ENCODE data around the gene SIRT6. TPM values are rescaled to one million over a fixed set of nuclear protein-coding genes. Genes with fewer than 3 reads are reported as not detected.
"Not testable (repeated sequence)": the region's sequence is repeated elsewhere in the genome, so short reads cannot be mapped to it uniquely, and the experiment has no call there.

SIRT6 gene
- polyA plus RNA-seq, 4 donors = 13.9 to 25.3 (median 17.9) TPM

DNA sequence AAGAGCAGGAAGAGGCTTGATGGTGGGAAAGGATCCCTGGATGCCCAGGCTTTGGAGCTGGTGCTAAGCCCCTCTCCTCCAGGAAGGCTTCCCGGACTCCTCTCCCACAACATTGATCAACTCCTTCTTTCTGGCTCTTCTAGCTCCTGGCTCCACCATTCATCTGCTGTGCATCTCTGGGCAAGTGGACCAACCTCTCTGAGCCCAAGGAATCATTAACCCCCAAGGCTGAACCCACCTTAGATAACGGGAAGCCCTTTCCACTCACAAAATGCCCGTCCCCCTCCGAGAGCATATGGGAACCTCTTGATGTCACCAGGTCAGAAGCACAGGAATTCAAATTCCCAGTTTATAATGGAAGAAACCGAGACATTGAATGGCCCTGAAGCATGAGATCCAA, 5.2 kb downstream of the SIRT6 start:
- no peak for DNase-seq (ENCODE audit: low read depth in 4 of 4, low spot score in 3 of 4)

DNA sequence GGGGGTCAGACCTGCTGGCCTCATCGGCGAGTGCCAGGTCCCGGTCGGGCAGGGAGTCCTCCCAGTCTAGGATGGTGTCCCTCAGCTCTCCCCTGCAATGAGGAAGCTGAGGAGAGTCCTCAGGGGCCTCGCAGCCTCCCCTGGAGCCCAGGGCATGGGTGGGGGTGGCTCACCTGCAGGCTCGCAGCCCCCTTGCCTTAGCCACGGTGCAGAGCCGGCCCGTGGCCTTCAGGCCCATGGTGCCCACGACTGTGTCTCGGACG, 6.8 kb downstream of the SIRT6 start:
- no peak for DNase-seq (ENCODE audit: low read depth in 4 of 4, low spot score in 3 of 4)

DNA sequence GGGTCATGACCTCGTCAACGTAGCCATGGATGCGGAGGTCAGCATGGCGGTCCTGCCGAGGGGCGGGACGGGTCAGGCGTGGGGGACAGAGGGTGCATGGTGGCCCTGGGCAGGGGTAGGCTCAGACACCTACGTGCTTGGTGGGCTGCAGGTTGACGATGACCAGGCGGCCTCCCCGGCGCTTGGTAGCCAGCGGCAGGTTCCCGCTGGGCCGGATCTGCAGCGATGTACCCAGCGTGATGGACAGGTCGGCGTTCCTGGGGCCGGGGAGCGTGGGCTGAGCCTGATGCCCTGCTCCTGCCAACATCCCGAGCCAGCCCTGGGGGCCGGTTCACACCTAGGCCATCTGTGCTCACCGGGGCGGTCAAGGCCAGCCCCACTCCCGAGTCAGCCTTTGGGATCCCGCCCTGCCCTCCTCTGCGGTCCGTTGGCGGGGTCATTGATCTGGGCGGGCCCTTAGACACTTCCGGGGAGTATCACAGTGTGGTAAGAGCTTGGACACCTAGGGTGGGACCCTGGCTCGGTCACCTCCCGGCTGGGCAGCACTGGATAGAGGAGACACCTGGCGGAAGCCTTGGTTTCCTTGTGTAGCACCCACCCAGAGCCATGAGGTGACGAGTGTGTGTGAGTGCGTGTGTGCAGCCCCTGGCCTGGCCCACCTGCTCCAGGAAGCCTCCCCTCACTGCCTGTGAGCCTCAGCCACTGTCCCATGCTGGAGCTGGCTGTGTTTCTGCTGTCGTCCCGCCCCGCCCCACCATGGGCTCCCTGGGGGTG, 7.3 kb downstream of the SIRT6 start:
- DNase-seq (ENCODE audit: low read depth in 4 of 4, low spot score in 3 of 4) = no peak

DNA sequence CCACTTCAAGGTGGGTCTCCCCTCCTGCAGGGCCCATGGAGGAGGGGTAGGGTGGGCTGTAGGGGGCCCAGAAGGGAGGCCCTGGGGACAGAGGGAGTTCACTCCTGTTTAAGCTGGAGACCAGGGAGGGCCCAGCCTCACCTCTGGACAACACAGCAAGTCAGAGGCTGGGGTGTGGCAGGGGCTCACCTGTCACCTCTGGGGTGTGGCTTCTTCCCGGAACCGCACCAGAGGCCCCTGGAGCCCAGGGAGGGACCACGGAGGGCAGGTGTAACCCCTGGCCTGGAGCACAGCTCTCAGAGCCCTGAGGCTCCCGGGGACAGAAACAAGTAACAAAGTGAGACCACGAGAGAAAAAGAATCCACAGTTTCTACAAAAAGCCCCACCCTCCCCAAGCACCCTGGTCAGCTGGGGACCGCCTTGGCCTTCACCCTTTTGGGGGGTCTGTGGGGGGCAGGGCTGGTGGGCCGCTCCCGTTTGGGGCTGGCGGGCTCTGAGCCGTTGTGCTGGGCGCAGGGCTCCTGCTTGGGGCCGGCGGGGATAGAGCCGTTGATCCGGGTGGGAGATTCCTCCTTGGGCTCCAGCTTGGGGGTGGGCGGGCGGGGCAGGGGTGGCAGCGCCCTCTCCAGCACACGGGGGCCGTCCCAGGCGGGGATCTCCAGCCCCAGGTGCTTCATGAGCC, 8.0 kb downstream of the SIRT6 start:
- DNase-seq (ENCODE audit: low read depth in 4 of 4, low spot score in 3 of 4) = no peak

DNA sequence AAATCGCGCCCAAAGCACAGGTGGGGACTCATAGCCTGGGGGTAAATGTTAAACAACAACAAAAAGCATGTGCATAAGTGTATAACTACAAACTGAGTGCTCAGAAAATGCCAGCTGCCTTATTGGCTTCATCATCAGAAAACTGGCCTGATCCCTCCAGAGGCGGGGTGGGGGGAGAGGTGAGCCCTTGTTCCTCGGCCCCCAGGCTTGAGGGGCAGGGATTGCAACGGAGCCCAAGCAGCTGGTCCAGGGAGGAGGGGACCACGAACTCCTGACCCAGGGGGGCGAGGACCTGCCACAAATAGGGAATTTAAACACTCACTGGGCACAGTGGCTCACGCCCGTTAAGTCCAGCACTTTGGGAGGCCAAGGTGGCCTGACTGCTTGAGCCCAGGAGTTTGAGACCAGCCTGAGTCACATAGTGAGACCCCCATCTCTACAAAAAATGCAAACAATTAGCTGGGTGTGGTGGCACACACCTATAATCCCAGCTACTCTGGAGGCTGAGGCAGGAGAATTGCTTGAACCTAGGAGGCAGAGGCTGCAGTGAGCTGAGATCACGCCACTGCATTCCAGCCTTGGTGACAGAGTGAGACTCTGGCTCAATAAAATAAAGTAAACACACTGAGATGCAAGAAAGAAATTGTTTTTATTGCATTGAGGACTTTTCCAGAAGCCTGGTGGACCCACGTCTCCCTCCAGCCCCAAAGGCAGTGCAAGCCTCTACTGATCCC, 8.7 kb downstream of the SIRT6 start:
- DNase-seq (ENCODE audit: low read depth in 4 of 4, low spot score in 3 of 4) = no peak

DNA sequence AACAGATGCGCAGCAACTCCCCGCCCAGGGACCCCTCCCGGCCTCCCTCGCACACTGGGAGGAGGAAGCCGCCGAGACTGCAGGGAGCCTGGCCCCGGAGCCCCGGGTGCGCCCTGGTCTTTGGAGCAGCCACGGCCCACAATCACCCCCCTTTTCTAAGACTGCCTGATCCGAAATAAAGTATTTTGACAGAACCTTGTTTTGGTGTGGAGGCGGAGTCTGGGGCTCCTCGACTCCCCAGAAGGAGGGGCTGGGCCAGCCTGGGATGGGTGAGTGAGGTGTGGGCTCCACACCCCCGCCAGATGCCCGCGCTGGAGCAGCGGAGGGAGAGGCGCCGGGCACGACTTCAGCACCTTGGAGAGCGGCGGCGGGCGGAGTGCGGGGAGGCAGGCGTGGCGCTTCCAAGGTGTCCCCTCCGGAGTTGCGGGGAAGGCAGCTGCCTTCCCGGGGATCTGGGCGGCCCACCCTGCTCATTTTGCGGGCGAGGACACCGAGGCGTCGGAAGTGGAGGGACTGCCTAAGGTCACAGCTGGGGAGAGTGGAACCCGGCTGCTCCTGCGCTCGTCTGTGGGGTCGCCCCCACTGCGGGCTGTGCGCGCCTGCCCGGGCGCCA, 9.4 kb downstream of the SIRT6 start:
- DNase-seq (ENCODE audit: low read depth in 4 of 4, low spot score in 3 of 4) = no peak

DNA sequence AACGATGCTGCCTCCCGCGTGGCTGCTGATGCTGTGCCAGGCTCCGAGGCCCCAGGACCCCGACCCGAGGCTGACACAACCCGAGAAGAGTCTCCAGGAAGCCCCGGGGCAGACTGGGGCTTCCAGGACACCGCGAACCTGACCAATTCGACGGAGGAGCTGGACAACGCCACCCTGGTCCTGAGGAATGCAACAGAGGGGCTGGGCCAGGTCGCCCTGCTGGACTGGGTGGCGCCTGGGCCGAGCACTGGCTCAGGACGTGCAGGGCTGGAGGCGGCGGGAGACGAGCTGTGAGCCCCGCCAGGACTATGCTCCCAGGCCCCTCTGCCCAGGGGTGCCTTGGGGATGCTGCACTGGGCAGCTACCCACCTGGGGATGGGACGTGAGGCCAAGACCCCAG, 10.7 kb downstream of the SIRT6 start:
- DNase-seq (ENCODE audit: low read depth in 4 of 4, low spot score in 3 of 4) = no peak

DNA sequence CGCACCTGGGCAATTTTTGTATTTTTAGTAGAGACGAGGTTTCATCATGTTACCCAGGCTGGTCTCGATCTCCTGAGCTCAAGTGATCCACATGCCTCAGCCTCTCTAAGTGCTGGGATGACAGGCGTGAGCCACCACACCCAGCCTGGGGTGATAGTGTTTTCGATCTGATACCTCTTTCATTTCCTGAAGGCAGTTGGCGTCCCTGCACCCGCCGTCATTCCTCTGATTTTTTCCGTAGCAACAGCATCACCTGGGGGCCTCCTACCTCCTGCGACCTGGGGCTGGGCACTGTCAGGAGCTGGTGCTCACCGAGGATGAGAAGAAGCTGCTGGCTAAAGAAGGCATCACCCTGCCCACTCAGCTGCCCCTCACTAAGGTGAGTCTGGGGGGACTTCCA, 18.1 kb downstream of the SIRT6 start:
- no peak for DNase-seq (ENCODE audit: low read depth in 4 of 4, low spot score in 3 of 4)

DNA sequence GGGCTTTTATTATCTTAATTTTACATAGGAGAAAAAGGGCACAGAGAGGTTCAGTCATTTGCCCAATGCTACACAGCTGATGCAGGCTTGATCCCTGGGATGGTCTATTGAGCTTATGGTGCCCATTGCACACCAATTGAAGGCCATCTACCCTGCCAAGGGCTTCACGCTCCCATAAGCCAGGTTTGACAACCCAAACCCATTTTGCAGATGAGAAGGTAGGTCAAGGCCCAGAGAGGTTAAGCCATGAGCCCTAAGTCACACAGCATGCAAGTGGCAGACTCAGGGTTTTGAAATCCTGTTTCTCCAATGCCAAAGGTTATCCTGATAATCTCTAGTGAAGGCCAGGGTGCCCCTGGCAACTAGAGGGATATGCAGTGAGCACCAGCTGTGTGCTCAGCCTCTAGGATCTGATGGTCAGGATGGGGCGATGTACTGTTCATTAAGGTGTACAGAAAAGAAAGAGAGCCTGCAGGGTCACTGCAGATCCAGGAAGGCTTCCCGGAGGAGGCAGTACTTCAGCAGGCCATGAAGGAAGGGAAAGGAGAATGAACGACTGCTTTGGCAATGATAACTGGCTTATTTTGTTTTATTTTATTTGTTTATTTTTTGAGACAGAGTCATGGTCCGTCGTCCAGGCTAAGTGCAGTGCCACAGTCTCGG, 20.8 kb downstream of the SIRT6 start:
- DNase-seq (ENCODE audit: low read depth in 4 of 4, low spot score in 3 of 4) = no peak

DNA sequence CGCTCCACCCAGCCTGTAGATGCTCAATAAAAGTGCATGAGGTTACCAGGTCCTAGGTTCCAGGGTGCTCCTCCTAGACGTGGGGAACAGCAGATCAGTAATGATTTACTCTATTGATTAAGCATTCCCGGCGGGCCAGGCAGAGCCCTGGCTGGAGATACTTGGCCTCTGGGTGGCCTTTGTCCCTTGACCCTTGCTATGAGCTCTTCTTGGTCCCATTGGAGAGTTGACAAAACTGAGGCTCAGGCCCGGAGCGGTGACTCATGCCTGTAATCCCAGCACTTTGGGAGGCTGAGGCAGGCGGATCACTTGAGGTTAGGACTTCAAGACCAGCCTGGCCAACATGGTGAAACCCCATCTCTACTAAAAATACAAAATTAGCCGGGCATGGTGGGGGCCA, 24.4 kb downstream of the SIRT6 start:
- DNase-seq (ENCODE audit: low read depth in 4 of 4, low spot score in 3 of 4) = not testable (repeated sequence)

DNA sequence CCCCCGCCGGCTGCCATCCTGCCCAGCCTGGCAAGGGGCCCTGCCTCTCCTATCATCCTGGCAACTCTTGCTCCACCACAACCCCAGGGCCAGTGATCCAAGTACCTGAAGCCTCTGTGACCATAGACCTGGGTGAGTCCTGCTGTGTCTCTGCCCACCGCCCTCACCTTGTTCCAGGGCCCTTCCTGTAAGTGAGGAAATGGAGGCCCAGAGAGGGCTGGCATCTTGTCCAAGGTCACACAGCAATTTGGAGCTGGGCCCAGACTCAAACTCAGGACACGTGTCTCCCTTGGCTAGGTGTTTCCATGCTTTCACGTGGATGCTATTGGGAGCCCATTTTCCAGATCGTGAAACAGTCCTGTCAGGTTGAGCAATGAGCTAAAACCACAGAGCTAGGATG, 25.2 kb downstream of the SIRT6 start:
- DNase-seq (ENCODE audit: low read depth in 4 of 4, low spot score in 3 of 4) = no peak

DNA sequence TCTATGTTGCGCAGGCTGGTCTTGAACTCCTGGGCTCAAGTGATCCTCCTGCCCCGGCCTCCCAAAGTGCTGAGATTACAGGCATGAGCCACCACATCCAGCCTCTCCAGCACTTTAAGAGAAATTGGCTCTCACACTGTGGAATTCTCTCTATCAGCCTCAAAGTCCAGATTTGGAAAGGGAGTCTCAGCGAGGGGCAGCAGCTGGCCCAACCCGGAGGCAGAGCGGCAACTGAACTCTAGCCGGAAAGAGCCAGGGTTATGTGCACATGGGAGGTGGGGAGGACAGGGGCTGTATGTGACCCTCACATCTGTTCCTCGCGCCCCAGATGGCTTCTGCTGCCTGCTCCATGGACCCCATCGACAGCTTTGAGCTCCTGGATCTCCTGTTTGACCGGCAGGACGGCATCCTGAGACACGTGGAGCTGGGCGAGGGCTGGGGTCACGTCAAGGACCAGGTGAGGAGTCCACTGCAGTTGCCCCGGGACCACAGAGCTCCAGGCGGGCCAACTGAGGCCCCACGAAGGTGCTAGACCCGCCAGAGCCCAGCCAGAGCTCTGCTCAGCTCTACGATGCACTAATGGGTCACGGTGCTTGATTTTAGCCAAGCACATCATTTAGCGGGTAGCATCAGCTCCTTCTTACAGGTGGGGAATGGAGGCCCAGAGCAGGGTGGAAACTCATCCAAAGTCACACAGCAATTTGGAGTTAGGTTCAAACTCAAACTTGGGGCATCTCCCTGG, 27.6 kb downstream of the SIRT6 start:
- no peak for DNase-seq (ENCODE audit: low read depth in 4 of 4, low spot score in 3 of 4)

DNA sequence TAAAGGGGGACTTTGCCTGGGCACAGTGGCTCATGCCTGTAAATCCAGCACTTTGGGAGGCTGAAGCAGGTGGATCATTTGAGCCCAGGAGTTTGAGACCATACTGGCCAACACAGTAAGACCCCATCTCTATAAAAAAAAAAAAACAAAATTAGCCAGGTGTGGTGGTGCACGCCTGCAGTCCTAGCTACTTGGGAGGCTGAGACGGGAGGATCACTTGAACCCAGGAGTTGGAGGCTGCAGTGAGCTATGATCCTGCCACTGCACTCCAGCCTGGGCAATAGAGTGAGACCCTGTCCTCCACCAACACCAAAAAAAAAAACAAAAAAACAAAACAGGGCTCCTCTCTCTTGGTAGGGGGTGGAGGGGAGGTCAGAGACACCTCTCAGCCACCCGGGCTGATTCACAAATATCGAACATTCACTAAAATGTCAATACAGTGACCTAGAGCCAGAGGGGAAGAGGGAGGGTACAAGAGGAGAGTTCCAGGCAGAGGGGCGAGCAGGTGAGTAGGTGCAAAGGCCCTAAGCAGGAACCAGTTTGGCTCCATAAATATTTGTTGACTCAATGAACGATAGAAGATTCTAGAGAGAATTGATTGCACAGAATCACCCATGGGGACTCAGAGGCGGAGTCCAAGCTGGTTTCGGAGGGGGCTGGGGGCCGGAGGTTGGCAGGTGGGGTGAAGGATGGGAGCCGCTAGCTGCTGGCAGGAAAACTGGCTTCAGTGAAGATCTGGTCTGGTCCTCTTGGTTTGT, 29.9 kb downstream of the SIRT6 start:
- DNase-seq (ENCODE audit: low read depth in 4 of 4, low spot score in 3 of 4) = no peak

DNA sequence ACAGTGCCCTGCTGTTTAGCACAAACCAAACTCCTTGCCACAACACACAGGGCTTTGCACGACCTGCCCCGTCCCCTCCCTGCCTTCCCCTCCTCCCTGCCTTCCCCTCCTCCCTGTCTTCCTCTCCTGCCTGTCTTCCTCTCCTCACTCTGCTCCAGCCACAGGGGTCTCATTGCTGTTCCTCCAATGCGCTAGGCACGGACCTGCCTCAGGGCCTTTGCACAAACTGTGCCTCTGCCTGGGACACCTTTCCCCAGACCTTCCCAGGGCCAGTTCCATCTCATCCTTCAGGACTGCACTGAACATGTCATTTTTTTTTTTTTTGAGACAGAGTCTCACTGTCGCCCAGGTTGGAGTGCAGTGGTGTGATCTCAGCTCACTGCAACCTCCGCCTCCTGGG, 30.7 kb downstream of the SIRT6 start:
- DNase-seq (ENCODE audit: low read depth in 4 of 4, low spot score in 3 of 4) = no peak

DNA sequence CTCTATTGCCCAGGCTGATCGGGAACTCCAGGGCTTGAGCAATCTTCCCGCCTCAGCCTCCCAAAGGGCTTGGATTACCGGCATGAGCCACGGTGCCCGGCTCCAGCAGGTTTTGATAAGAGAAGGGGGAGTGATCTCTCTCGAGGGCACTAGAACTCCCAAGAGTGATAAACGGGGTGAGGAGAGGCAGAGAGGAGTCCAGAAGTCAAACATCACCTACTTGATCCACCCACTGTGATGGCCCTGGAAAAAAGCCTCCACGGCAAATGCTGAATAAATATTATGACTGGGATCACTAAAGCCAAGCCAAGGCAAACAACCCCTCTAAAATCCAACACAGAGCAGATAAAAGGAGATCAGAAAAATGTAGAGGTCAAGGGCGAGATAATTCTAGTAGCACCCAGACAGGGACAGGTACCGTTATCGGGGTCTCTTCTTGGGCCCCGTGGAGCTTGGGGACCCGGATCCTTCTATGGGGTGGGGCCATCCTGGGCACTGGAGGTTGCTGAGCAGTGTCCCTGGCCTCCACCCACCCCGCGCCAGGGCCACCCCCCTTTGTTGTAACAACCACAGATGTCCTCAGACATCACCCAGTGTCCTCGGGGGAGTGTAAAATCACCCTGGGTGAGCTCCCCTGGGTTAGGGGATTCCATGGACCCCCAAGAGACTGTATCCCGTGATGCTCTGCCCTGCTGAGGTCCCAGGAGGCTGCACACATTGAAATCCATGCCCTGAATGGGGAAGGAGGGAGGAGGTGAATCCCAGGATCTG, 32.7 kb downstream of the SIRT6 start:
- DNase-seq (ENCODE audit: low read depth in 4 of 4, low spot score in 3 of 4) = no peak

DNA sequence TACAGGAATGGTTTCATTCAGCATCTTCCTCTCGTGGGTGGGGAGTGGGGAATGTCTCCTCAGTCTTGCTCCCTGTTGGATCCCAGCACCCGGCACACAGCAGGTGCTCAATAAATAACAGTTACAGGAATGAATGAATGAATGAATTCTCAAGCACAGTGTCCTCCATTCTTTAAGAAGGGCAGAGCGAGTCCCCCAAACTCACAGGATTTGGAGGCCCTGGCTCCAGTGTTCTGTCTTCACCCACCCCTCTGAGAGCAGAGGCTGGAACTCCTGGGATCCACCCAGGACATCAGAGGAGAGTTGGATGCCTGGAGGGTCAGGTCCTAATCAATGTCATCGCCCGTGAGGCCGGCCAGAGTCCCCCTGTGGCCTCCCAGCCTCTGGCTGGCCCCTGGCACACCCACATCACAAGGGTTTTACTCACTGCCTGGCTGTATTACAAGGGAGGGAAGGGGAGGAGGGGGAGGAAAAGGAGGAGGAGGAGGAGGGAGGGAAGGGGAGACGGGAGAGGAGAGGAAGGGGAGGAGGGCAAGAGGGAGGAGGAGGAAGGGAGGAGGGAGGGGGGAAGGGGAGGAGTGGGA, 37.6 kb downstream of the SIRT6 start:
- no peak for DNase-seq (ENCODE audit: low read depth in 4 of 4, low spot score in 3 of 4)

DNA sequence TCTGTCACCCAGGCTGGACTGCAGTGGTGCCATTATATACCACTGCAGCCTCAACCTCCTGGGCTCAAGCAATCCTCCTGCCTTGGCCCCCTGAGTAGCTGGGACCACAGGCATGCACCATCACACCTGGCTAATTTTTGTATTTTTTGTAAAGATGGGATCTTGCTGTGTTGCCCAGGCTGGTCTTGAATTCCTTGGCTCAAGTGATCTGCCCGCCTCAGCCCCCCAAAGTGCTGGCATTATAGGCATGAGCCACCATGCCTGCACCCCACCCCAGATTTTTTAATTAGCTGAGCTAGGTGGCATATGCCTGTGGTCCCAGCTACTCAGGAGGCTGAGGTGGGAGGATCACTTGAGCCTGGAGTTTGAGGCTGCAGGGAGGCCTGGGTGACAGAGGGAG, 39.4 kb downstream of the SIRT6 start:
- not testable (repeated sequence) for DNase-seq (ENCODE audit: low read depth in 4 of 4, low spot score in 3 of 4)

DNA sequence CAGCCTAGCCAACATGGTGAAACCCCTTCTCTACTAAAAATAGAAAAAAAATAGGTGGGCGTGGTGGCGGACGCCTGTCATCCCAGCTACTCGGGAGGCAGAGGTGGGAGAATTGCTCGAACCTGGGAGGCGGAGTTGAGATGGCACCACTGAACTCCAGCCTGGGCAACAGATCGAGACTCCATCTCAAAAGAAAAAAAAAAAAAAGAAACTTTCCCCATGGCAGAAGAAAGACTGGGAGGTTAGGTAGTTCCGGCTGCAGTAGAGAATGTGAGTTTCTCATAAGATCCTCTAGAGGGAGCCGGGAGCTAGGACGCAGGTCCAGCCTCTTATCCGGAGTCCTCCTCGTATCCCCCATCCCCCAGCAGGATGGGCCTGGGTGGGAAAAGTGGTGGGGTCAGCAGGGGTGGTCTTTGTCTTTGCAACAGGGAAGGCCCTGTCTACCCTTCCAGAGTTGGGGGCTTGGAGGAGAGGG, 42.1 kb downstream of the SIRT6 start:
- no peak for DNase-seq (ENCODE audit: low read depth in 4 of 4, low spot score in 3 of 4)
